ENCODE results near the gene TGFBI.

The TGFBI gene

GRCh38 chr5:135995976-135996375, 32.8 kb upstream of the TGFBI start:
- no peak for DNase-seq

GRCh38 chr5:135996611-135997010, 32.2 kb upstream of the TGFBI start:
- Histone ChIP-seq H3K4me1 (ENCODE audit: insufficient read depth, low read length) (no peaks in the 10 kb centered on the region), H3K79me2 (ENCODE audit: insufficient read depth, low read length) (no peaks in the 10 kb centered on the region), H3K27ac (ENCODE audit: low read length) (no peak overlapping the region), H3K9me3 (ENCODE audit: insufficient read depth, low read length, severe bottlenecking) (no peaks in the 10 kb centered on the region), H2AFZ (ENCODE audit: low read depth, low read length) (no peak overlapping the region), H3K4me3 (ENCODE audit: low read depth in 1 of 2, low read length in 2 of 2) (no peak overlapping the region), H3K4me2 (ENCODE audit: insufficient read depth, low read length) (no peak overlapping the region), H3K27me3 (ENCODE audit: insufficient read depth, low read length, poor library complexity) (no peaks in the 10 kb centered on the region), H3K9ac (ENCODE audit: low read depth, low read length) (no peak overlapping the region), H4K20me1 (ENCODE audit: insufficient read depth, low read length) (no peaks in the 10 kb centered on the region), H3K36me3 (ENCODE audit: insufficient read depth, low read length) (no peaks in the 10 kb centered on the region)
- ATAC-seq (ENCODE audit: insufficient read depth, low read depth) (no peak), DNase-seq (no peak)
- TF ChIP-seq CTCF (IDR thresholded peaks at IDR 0.05; ENCODE audit: borderline replicate concordance, extremely low read depth, low read length, poor library complexity, severe bottlenecking) (no peak), EZH2 (IDR thresholded peaks at IDR 0.05; ENCODE audit: borderline replicate concordance, low read depth, low read length, severe bottlenecking) (no peak)

More at GRCh38 chr5:135995976-135996375, 32.8 kb upstream of the TGFBI start:
- Histone ChIP-seq H3K9ac (ENCODE audit: low read depth, low read length) (no peak overlapping the region), H3K4me3 (ENCODE audit: low read depth in 1 of 2, low read length in 2 of 2) (no peak overlapping the region), H3K27ac (ENCODE audit: low read length) (no peak overlapping the region), H3K79me2 (ENCODE audit: insufficient read depth, low read length) (no peaks in the 10 kb centered on the region), H3K4me2 (ENCODE audit: insufficient read depth, low read length) (no peak overlapping the region), H3K4me1 (ENCODE audit: insufficient read depth, low read length) (no peaks in the 10 kb centered on the region), H3K27me3 (ENCODE audit: insufficient read depth, low read length, poor library complexity) (no peaks in the 10 kb centered on the region), H4K20me1 (ENCODE audit: insufficient read depth, low read length) (no peaks in the 10 kb centered on the region), H2AFZ (ENCODE audit: low read depth, low read length) (no peak overlapping the region), H3K36me3 (ENCODE audit: insufficient read depth, low read length) (no peaks in the 10 kb centered on the region), H3K9me3 (ENCODE audit: insufficient read depth, low read length, severe bottlenecking) (no peaks in the 10 kb centered on the region)
- ATAC-seq (ENCODE audit: insufficient read depth, low read depth): no peak
- TF ChIP-seq EZH2 (IDR thresholded peaks at IDR 0.05; ENCODE audit: borderline replicate concordance, low read depth, low read length, severe bottlenecking) (no peak), CTCF (IDR thresholded peaks at IDR 0.05; ENCODE audit: borderline replicate concordance, extremely low read depth, low read length, poor library complexity, severe bottlenecking) (no peak)

DNA sequence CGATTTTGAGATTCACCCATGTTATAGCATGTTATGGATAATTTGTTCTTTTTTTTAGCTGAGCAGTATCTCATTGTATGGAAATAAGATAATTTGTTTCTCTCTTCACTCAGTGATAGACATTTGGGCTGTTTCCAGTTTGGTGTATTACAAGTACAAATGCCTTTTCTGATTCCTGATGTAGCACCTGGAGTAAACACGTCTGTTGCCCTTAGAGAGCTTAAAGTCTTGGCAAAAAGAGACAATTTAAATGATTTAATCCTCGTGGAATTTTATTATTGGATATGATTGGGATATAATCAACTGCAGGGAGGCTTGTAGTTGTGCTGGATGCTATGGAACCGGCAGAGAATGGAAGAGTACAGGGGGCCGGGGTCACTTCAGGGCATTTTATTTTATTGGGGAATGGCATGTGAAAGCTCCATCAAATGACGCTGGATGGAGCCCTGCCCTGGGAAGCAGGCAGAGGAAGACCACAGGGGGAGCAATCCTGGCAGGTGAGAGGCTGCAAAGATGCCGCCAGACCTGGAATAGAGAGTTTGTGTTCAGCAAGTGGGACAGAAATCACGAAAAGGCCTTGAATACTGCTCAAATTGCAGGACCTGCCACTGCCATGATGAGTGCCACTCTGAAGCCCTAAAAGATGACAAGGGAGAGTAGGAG, 31.0 kb upstream of the TGFBI start:
- Histone ChIP-seq H3K9me3 (ENCODE audit: insufficient read depth, low read length, severe bottlenecking) (no peaks in the 10 kb centered on the region), H3K4me2 (ENCODE audit: insufficient read depth, low read length) (no peak overlapping the region), H3K4me3 (ENCODE audit: low read depth in 1 of 2, low read length in 2 of 2) (no peak overlapping the region), H3K36me3 (ENCODE audit: insufficient read depth, low read length) (no peaks in the 10 kb centered on the region), H4K20me1 (ENCODE audit: insufficient read depth, low read length) (no peaks in the 10 kb centered on the region), H3K79me2 (ENCODE audit: insufficient read depth, low read length) (no peaks in the 10 kb centered on the region), H2AFZ (ENCODE audit: low read depth, low read length) (no peak overlapping the region), H3K4me1 (ENCODE audit: insufficient read depth, low read length) (no peaks in the 10 kb centered on the region), H3K27me3 (ENCODE audit: insufficient read depth, low read length, poor library complexity) (no peaks in the 10 kb centered on the region), H3K27ac (ENCODE audit: low read length) (no peak overlapping the region), H3K9ac (ENCODE audit: low read depth, low read length) (no peak overlapping the region)
- TF ChIP-seq CTCF (IDR thresholded peaks at IDR 0.05; ENCODE audit: borderline replicate concordance, extremely low read depth, low read length, poor library complexity, severe bottlenecking): no peak
- TF ChIP-seq EZH2 (IDR thresholded peaks at IDR 0.05; ENCODE audit: borderline replicate concordance, low read depth, low read length, severe bottlenecking): no peak
- ATAC-seq (ENCODE audit: insufficient read depth, low read depth) (no peak), DNase-seq (no peak)

All from DND-41 (cell line).